ENCODE data around the gene TUBE1.

- TF ChIP-seq, protein P1, sequence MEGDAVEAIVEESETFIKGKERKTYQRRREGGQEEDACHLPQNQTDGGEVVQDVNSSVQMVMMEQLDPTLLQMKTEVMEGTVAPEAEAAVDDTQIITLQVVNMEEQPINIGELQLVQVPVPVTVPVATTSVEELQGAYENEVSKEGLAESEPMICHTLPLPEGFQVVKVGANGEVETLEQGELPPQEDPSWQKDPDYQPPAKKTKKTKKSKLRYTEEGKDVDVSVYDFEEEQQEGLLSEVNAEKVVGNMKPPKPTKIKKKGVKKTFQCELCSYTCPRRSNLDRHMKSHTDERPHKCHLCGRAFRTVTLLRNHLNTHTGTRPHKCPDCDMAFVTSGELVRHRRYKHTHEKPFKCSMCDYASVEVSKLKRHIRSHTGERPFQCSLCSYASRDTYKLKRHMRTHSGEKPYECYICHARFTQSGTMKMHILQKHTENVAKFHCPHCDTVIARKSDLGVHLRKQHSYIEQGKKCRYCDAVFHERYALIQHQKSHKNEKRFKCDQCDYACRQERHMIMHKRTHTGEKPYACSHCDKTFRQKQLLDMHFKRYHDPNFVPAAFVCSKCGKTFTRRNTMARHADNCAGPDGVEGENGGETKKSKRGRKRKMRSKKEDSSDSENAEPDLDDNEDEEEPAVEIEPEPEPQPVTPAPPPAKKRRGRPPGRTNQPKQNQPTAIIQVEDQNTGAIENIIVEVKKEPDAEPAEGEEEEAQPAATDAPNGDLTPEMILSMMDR (IDR thresholded peaks at IDR 0.05) = no peak
- no peak for TF ChIP-seq POLR2A (IDR thresholded peaks at IDR 0.05)
These were observed 45.7 kb downstream of the TUBE1 start for GRCh38 chr6:112041535-112041934.
